ENCODE data around the gene SLC46A2. TPM values are rescaled to one million over a fixed set of nuclear protein-coding genes. Genes with fewer than 3 reads are reported as not detected.
A peak's percentile ranks its signal among the peaks of the same experiment; 100 is the strongest.

Gene SLC46A2
- polyA plus RNA-seq, 1 donor (not counting 4 experiments of a cell fraction or from before 2014, with no cell fraction given): not detected

DNA sequence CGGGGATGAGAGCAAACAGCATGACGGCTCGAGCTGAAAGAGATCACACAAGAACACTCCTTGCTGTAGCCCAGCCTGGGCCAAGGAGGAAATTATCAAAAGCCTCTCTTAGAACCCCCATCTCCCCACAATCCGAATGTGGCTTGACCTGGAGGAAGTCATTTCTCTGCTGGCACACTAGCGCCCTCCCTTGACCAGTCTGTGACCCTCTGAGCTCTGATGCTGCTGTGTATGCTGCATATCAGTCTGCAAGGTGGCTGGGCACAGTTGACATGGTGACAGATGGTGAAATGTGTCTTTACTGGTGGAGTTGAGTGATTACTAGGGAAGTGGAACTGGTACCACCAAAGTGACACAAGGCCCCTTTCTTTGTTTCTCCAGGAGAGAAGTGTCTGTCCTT, 3.3 kb downstream of the SLC46A2 start:
- Histone ChIP-seq H2AFZ (ENCODE audit: control insufficient read depth, low read length) (no peak overlapping the region), H3K27ac (ENCODE audit: control insufficient read depth, insufficient read depth, low read length) (no peak overlapping the region), H3K9me1 (ENCODE audit: control insufficient read depth, extremely low read depth, insufficient read depth, low read length) (no peaks in the 10 kb centered on the region), H3K9ac (ENCODE audit: control insufficient read depth, extremely low read depth, insufficient read depth, low read length) (no peak overlapping the region), H3K4me3 (ENCODE audit: control insufficient read depth in 2 of 3, extremely low read depth in 1 of 3, insufficient read depth in 2 of 3, low read depth in 1 of 3, low read length in 3 of 3) (no peak overlapping the region), H3K79me2 (ENCODE audit: control insufficient read depth, insufficient read depth, low read length) (no peaks in the 10 kb centered on the region), H3K4me2 (ENCODE audit: control insufficient read depth, extremely low read depth, insufficient read depth, low read depth, low read length) (no peak overlapping the region), H3K27me3 (ENCODE audit: control insufficient read depth, extremely low read depth, insufficient read depth, low read length) (peaks cover 20% of the 10 kb centered on the region), H3K9me3 (ENCODE audit: control insufficient read depth, low read depth, low read length) (no peaks in the 10 kb centered on the region), H3K4me1 (ENCODE audit: control insufficient read depth, extremely low read depth, insufficient read depth, low read length) (peaks cover 24% of the 10 kb centered on the region), H4K20me1 (ENCODE audit: control insufficient read depth, extremely low read depth, insufficient read depth, low read length) (no peaks in the 10 kb centered on the region), H3K36me3 (ENCODE audit: control insufficient read depth in 2 of 2, extremely low read depth in 1 of 2, insufficient read depth in 2 of 2, low read length in 2 of 2) (no peaks in the 10 kb centered on the region)
- dilution Hi-C loops (cut with MboI; ENCODE audit: extremely low pct_ligation_motif_present, low sequenced_read_pairs): no loop called here
- DNase-seq (ENCODE audit: low read depth, low spot score) (no peak), FAIRE-seq (no peak)
- no peak for TF ChIP-seq EZH2 (IDR thresholded peaks at IDR 0.05; ENCODE audit: low read length)
- TF ChIP-seq, protein P1, sequence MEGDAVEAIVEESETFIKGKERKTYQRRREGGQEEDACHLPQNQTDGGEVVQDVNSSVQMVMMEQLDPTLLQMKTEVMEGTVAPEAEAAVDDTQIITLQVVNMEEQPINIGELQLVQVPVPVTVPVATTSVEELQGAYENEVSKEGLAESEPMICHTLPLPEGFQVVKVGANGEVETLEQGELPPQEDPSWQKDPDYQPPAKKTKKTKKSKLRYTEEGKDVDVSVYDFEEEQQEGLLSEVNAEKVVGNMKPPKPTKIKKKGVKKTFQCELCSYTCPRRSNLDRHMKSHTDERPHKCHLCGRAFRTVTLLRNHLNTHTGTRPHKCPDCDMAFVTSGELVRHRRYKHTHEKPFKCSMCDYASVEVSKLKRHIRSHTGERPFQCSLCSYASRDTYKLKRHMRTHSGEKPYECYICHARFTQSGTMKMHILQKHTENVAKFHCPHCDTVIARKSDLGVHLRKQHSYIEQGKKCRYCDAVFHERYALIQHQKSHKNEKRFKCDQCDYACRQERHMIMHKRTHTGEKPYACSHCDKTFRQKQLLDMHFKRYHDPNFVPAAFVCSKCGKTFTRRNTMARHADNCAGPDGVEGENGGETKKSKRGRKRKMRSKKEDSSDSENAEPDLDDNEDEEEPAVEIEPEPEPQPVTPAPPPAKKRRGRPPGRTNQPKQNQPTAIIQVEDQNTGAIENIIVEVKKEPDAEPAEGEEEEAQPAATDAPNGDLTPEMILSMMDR (optimal IDR thresholded peaks at IDR 0.05 in 1 of 3, IDR thresholded peaks at IDR 0.05 in 1 of 3, conservative IDR thresholded peaks at IDR 0.05 in 1 of 3; ENCODE audit: extremely low read depth in 1 of 3, insufficient read depth in 2 of 3, low read length in 3 of 3): peak in 2 of 3 experiments; percentile 10 to 52

DNA sequence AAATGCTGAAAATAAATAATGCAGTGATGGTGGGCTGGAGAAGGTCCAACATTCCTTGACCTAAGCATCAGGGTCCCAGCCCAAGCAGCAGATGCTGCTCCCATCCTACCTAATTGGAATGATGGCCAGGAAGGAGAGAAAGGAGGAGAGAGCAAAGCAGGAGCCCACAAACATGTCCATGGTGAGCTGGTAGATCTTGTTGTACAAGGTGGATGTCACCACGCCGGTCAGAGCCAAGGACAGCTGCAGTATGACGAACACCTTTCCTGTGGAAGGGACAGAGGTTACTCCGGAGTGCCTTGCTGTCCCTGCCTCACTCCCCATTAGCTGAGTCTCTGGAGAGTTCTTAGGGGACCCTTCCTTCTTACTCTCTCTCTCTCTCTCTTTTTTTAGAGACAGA, 4.3 kb downstream of the SLC46A2 start:
- Histone ChIP-seq H3K79me2 (ENCODE audit: control insufficient read depth, insufficient read depth, low read length) (no peaks in the 10 kb centered on the region), H3K27ac (ENCODE audit: control insufficient read depth, insufficient read depth, low read length) (no peak overlapping the region), H3K9ac (ENCODE audit: control insufficient read depth, extremely low read depth, insufficient read depth, low read length) (no peak overlapping the region), H3K36me3 (ENCODE audit: control insufficient read depth in 2 of 2, extremely low read depth in 1 of 2, insufficient read depth in 2 of 2, low read length in 2 of 2) (no peaks in the 10 kb centered on the region), H3K9me1 (ENCODE audit: control insufficient read depth, extremely low read depth, insufficient read depth, low read length) (no peaks in the 10 kb centered on the region), H3K4me2 (ENCODE audit: control insufficient read depth, extremely low read depth, insufficient read depth, low read depth, low read length) (no peak overlapping the region), H3K27me3 (ENCODE audit: control insufficient read depth, extremely low read depth, insufficient read depth, low read length) (peaks cover 17% of the 10 kb centered on the region), H3K9me3 (ENCODE audit: control insufficient read depth, low read depth, low read length) (no peaks in the 10 kb centered on the region), H3K4me1 (ENCODE audit: control insufficient read depth, extremely low read depth, insufficient read depth, low read length) (peaks cover 27% of the 10 kb centered on the region), H3K4me3 (ENCODE audit: control insufficient read depth in 2 of 3, extremely low read depth in 1 of 3, insufficient read depth in 2 of 3, low read depth in 1 of 3, low read length in 3 of 3) (no peak overlapping the region), H2AFZ (ENCODE audit: control insufficient read depth, low read length) (no peak overlapping the region), H4K20me1 (ENCODE audit: control insufficient read depth, extremely low read depth, insufficient read depth, low read length) (no peaks in the 10 kb centered on the region)
- TF ChIP-seq, protein P1 (optimal IDR thresholded peaks at IDR 0.05 in 1 of 3, IDR thresholded peaks at IDR 0.05 in 1 of 3, conservative IDR thresholded peaks at IDR 0.05 in 1 of 3; ENCODE audit: extremely low read depth in 1 of 3, insufficient read depth in 2 of 3, low read length in 3 of 3): no peak
- TF ChIP-seq EZH2 (IDR thresholded peaks at IDR 0.05; ENCODE audit: low read length): no peak
- no peak for DNase-seq (ENCODE audit: low read depth, low spot score)
- dilution Hi-C loops (cut with MboI; ENCODE audit: extremely low pct_ligation_motif_present, low sequenced_read_pairs): no loop called here
- no peak for FAIRE-seq

Measured in keratinocyte (primary cell).